Fibroblast of pulmonary artery (primary cell): ENCODE measurements around the gene EIF2B1.
A peak's percentile ranks its signal among the peaks of the same experiment; 100 is the strongest.
"Not testable (repeated sequence)": the region's sequence is repeated elsewhere in the genome, so short reads cannot be mapped to it uniquely, and the experiment has no call there.

Experiments used
- DNase-seq: peaks from one replicate; pipeline ENCODE4 v3.0.0-alpha.2; 2010; ENCODE audit warnings: low read depth
- H3K4me3 ChIP-seq: replicated peaks from 2 replicates; pipeline ENCODE4 v1.5.1; 2011; ENCODE audit warnings: low read depth, mild to moderate bottlenecking, control low read depth, low read length, moderate library complexity
- CTCF ChIP-seq: IDR thresholded peaks from 2 replicates; pipeline ENCODE4 v1.5.1; 2011; ENCODE audit warnings: mild to moderate bottlenecking, control low read depth, low read length, inconsistent platforms; ENCODE audit errors: missing control alignments

Gene EIF2B1

GRCh38 chr12:123607756-123608155 lies 25.7 kb downstream of the EIF2B1 start:
- no peak overlapping the region for H3K4me3 ChIP-seq
- no peak for TF ChIP-seq CTCF
- DNase-seq, result no peak

- H3K4me3 ChIP-seq, DNase-seq: not testable (repeated sequence)
Measured at GRCh38 chr12:123603495-123603894, 30.0 kb downstream of the EIF2B1 start.

GRCh38 chr12:123602651-123603195 lies 30.8 kb downstream of the EIF2B1 start:
- peak overlapping the region; percentile 92 for H3K4me3 ChIP-seq
- DNase-seq, result peak; percentile 20
- TF ChIP-seq CTCF, result no peak

GRCh38 chr12:123601602-123602489 lies 31.6 kb downstream of the EIF2B1 start, which contains the start of gene DDX55:
Gene DDX55 (plus strand): TSS chr12:123602099. CDS start chr12:123602149, 50 bp downstream.
- peak; percentile 28 for TF ChIP-seq CTCF

GRCh38 chr12:123599721-123600120 lies 33.8 kb downstream of the EIF2B1 start:
- no peak for DNase-seq
- TF ChIP-seq CTCF, result no peak

More at GRCh38 chr12:123601602-123602489, 31.6 kb downstream of the EIF2B1 start, which contains the start of gene DDX55:
- H3K4me3 ChIP-seq, result peak within 1 kb of the TSS; percentile 92
- DNase-seq, result peak; percentile 84

GRCh38 chr12:123599310-123599709 lies 34.2 kb downstream of the EIF2B1 start:
- DNase-seq, result no peak
- H3K4me3 ChIP-seq, result no peak overlapping the region
- TF ChIP-seq CTCF, result no peak

More at GRCh38 chr12:123599721-123600120, 33.8 kb downstream of the EIF2B1 start:
- H3K4me3 ChIP-seq, result no peak overlapping the region

- DNase-seq, result no peak
- no peak overlapping the region for H3K4me3 ChIP-seq
- TF ChIP-seq CTCF, result no peak
Measured at GRCh38 chr12:123598522-123598921, 35.0 kb downstream of the EIF2B1 start.
